Progenitor cell of endocrine pancreas (in vitro differentiated cells): Measurements from ENCODE around the gene LITAFD. TPM values are rescaled to one million over a fixed set of nuclear protein-coding genes. Genes with fewer than 3 reads are reported as not detected.
A peak's percentile ranks its signal among the peaks of the same experiment; 100 is the strongest.
"Not testable (repeated sequence)": the region's sequence is repeated elsewhere in the genome, so short reads cannot be mapped to it uniquely, and the experiment has no call there.

Experiments
- DNase-seq: peaks from one replicate; pipeline ENCODE4 v3.0.0; 2021; ENCODE audit warnings: low spot score; ENCODE audit not compliant: unreplicated experiment
- H3K27ac Mint-ChIP-seq: 2 replicates; pipeline ENCODE4 v1.8.0; 2021; ENCODE audit warnings: mild to moderate bottlenecking, moderate library complexity, mixed read lengths
- H3K27me3 Mint-ChIP-seq: 2 replicates; pipeline ENCODE4 v1.8.0; 2021; ENCODE audit warnings: mixed read lengths
- H3K36me3 Mint-ChIP-seq: 2 replicates; pipeline ENCODE4 v1.8.0; 2022; ENCODE audit warnings: mixed read lengths; ENCODE audit not compliant: insufficient read depth
- H3K4me1 Mint-ChIP-seq: 2 replicates; pipeline ENCODE4 v1.8.0; 2021; ENCODE audit warnings: low read depth, mixed read lengths
- H3K4me3 Mint-ChIP-seq: 2 replicates; pipeline ENCODE4 v1.8.0; 2021; ENCODE audit warnings: low read depth, mild to moderate bottlenecking, moderate library complexity, mixed read lengths
- H3K9me3 Mint-ChIP-seq: 2 replicates; pipeline ENCODE4 v1.8.0; 2021; ENCODE audit warnings: low read depth, mixed read lengths
- total RNA-seq: library from RNA; stranded (reverse); gene quantifications from 2 replicates; pipeline ENCODE4 v1.2.1, GENCODE V29; 2021
- TF ChIP-seq, protein P1 (sequence below): fragments of 200-600 bp; sonication (generic); IDR thresholded peaks from one replicate; pipeline ENCODE4 v1.5.0; 2021; ENCODE audit warnings: antibody characterized with exemption, mild to moderate bottlenecking; ENCODE audit not compliant: unreplicated experiment

Gene LITAFD
- total RNA-seq, 1 donor from 2014 or later = not detected

DNA sequence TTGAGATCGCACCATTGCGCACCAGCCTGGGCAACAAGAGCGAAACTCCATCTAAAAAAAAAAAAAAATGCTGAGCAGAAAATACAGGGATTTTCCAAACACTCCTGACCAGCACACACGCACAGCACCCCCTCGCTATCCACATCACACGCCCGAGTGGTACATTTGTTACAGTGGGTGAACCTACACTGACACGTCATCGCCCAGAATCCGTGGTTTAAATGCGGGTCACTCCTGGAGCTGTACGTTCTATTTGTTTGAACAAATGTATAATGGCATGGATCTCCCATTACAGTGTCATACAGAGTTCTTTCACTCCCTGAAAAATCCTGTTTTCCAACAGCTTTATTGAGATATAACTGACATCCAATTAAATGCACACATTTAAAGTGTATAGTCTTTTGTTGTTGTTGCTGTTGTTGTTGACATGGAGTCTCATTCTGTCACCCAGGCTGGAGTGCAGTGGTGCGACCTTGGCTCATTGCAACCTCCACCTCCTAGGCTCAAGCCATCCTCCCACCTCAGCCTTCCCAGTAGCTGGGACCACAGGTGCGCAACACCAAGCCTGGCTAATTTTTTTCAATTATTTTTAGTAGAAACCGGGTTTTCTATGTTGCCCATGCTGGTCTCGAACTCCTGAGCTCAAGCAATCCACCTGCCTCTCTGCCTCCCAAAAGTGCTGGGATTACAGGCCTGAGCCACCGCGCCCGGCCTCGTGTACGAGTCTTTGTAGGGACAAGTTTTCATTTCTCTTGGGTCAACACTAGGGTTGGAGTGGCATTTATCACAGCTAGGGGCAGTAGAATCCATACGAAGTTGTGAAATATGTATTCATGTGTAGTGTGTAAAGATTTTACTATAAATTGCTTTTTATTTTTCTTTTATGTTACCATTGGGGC lies 8.9 kb upstream of the LITAFD start:
- H3K4me1 Mint-ChIP-seq = peaks cover 5% of the 10 kb centered on the region
- TF ChIP-seq, protein P1, sequence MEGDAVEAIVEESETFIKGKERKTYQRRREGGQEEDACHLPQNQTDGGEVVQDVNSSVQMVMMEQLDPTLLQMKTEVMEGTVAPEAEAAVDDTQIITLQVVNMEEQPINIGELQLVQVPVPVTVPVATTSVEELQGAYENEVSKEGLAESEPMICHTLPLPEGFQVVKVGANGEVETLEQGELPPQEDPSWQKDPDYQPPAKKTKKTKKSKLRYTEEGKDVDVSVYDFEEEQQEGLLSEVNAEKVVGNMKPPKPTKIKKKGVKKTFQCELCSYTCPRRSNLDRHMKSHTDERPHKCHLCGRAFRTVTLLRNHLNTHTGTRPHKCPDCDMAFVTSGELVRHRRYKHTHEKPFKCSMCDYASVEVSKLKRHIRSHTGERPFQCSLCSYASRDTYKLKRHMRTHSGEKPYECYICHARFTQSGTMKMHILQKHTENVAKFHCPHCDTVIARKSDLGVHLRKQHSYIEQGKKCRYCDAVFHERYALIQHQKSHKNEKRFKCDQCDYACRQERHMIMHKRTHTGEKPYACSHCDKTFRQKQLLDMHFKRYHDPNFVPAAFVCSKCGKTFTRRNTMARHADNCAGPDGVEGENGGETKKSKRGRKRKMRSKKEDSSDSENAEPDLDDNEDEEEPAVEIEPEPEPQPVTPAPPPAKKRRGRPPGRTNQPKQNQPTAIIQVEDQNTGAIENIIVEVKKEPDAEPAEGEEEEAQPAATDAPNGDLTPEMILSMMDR = peak; percentile 21
- no peaks in the 10 kb centered on the region for H3K27me3 Mint-ChIP-seq
- no peak overlapping the region for H3K27ac Mint-ChIP-seq
- no peak overlapping the region for H3K4me3 Mint-ChIP-seq
- no peak for DNase-seq
- H3K36me3 Mint-ChIP-seq = no peaks in the 10 kb centered on the region
- no peaks in the 10 kb centered on the region for H3K9me3 Mint-ChIP-seq

DNA sequence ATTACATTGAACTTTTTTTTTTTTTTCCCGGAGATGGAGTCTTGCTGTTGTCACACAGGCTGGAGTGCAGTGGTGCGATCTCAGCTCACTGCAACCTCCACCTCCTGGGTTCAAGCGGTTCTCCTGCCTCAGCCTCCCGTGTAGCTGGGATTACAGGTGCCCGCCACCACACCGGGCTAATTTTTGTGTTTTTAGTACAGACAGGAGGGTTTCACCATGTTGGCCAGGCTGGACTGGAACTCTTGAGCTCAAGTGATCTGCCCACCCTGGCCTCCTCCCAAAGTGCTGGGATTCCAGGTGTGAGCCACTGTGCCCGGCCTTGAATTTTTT lies 8.3 kb upstream of the LITAFD start:
- not testable (repeated sequence) for H3K4me1 Mint-ChIP-seq, DNase-seq

DNA sequence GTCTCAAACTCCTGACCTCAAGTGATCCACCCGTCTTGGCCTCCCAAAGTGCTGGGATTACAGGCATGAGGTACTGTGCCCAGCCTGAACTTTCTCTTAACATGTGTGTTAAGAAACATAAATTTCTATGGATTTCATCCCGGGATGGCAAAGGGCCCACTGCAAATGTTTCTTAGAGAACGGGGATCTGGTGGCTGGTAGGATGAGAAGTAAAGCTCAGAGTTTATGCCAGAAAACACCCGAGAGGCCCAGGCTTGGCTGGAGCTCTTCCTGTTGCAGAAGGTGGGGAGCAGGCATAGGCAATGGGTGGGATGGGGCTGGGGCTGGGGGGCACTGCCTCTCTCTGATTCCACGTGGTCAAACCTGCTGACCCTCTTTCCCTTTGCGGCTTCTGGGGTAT lies 7.8 kb upstream of the LITAFD start:
- TF ChIP-seq, protein P1 = no peak
- no peak for DNase-seq
- Mint-ChIP-seq H3K27me3 (no peaks in the 10 kb centered on the region), H3K27ac (no peak overlapping the region), H3K4me1 (peaks cover 2% of the 10 kb centered on the region), H3K4me3 (no peak overlapping the region), H3K36me3 (no peaks in the 10 kb centered on the region), H3K9me3 (no peaks in the 10 kb centered on the region)

More for the DNA sequence above, 8.3 kb upstream of the LITAFD start:
- H3K36me3 Mint-ChIP-seq, H3K4me3 Mint-ChIP-seq, H3K9me3 Mint-ChIP-seq, H3K27ac Mint-ChIP-seq, H3K27me3 Mint-ChIP-seq: not testable (repeated sequence)

DNA sequence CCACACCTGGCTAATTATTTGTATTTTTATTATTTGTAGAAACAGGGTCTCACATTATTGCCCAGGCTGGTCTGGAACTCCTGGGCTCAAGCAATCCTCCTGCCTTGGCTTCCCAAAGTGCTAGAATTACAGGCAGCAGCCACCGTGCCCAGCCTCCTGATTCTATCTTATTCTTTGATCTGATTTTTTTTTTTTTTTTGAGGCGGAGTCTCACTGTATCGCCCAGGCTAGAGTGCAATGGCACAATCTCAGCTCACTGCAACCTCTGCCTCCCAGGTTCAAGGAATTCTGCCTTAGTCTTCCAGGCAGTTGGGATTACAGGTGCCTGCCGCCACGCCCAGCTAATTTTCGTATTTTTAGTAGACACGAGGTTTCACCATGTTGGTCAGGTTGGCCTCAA lies 6.8 kb upstream of the LITAFD start:
- not testable (repeated sequence) for H3K4me1 Mint-ChIP-seq, H3K9me3 Mint-ChIP-seq, H3K36me3 Mint-ChIP-seq, H3K4me3 Mint-ChIP-seq, DNase-seq, H3K27me3 Mint-ChIP-seq, H3K27ac Mint-ChIP-seq

DNA sequence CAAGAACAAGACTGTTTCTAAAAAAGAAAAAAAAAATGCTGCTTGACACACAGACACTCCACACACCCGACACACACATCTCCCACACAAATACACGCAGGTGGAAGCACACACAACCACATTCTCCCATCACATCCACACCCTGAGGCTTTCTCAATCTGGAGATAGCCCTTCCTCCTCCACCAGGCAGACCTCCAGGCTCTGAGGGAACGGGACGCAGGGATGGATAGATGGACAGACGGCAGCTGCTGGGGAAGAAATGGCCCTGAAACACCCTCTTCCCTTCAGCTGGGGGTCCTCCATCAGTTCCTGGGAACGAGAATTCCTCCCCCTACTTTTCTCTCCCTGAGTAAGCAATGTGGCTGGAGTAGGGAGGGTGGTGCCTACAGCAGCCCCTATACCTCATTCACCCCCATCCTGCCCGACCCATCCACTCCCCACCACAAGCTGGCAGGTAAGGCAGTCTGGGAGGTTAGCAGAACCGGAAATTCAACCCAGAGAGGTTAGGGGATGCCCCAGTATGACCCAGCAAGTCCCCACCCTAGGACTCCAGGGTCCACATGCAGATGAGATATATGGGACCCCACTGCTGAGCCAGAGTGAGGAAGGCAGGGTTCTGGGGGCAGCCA lies 4.1 kb upstream of the LITAFD start:
- no peak overlapping the region for H3K4me3 Mint-ChIP-seq
- no peaks in the 10 kb centered on the region for H3K9me3 Mint-ChIP-seq
- no peak overlapping the region for H3K27ac Mint-ChIP-seq
- TF ChIP-seq, protein P1 = no peak
- no peaks in the 10 kb centered on the region for H3K27me3 Mint-ChIP-seq
- H3K36me3 Mint-ChIP-seq = no peaks in the 10 kb centered on the region
- DNase-seq = no peak
- no peaks in the 10 kb centered on the region for H3K4me1 Mint-ChIP-seq

DNA sequence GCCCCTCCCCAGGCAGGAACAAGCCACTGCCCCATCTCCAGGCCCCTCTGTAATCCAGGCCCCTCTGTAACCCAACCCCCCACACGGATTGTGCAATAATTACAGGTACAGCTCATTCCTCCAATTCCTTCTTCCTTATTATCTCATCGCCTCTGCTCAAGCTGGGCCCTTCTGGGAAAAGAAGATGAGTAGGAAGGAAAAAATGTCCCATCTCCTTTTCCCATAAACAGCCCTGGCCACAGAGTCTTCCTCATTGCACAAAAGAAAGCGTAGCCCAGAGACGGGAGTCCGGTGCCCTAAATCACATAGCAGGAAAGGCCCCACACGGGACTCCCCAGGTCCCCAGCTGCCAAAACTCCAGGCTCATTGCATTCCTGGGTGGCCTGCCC lies 3.6 kb upstream of the LITAFD start:
- no peak overlapping the region for H3K4me3 Mint-ChIP-seq
- TF ChIP-seq, protein P1 = no peak
- no peaks in the 10 kb centered on the region for H3K9me3 Mint-ChIP-seq
- H3K4me1 Mint-ChIP-seq = no peaks in the 10 kb centered on the region
- no peaks in the 10 kb centered on the region for H3K36me3 Mint-ChIP-seq
- no peak for DNase-seq
- no peak overlapping the region for H3K27ac Mint-ChIP-seq
- no peaks in the 10 kb centered on the region for H3K27me3 Mint-ChIP-seq
